T-helper 22 cell (primary cell): ENCODE results near the gene HOATZ.

ENCODE experiments used
- DNase-seq: peaks from one replicate; pipeline ENCODE4 v3.0.0-alpha.2; 2020; ENCODE audit warnings: low read depth

The HOATZ gene

DNA sequence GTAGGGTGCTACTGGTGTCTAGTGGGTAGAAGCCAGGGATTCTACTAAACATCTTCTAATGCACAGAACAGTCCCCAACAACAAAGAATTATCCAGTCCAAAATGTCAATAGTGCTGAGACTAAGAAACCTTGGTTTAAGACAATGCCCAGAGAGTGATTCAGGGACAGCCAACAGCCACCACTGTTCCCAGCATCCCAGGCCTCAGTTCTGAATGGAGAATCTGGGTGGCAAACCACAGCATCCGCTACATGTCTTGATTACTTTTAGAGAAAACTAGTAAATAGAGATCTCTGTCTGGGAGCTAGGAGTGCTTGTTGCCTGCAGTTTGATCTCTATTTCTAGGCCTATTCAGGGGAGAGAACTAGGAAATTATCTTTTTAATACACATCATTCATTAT, 66.8 kb downstream of the HOATZ start:
- DNase-seq: no peak

DNA sequence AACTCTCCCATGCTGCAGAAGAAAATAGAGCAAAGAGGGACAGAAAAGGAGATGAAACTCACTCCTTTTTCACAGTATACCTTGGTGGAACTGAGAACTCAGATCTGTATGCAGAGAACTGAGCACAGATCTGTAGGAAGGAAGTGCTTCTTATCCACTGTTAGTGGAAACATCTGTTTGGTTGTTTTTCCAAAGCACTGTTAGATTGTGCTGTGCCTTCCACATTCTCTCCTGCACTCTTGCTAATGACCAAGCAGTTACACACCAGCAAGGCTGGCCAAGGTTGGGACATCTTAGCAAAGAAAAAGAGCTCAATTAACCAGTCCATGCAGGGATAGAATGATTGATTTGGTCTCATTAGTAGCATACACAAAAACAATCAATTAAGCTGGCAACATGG, 67.6 kb downstream of the HOATZ start:
- no peak for DNase-seq

GRCh38 chr11:111582881-111583280, 68.3 kb downstream of the HOATZ start:
- DNase-seq: no peak

DNA sequence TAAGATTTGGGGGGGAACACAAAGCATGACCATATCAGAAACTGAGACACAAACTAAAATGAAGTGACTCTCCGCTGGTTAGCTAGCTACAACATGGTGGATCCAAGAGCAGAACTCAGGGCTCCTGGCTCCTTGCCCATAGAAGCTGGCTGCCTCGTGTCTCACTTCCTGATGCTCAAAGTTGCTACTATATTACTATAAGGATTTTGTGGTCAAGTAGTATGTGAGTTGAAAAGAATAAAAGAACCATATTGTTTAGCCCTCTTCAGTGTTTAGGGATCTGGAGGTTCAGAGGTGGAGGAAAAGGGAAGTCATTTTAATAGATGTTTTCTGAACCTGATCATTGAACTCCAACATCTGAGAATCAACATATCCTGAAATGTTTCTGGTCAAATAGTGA, 70.8 kb downstream of the HOATZ start:
- no peak for DNase-seq

- peak; percentile 11 for DNase-seq
Measured at GRCh38 chr11:111586388-111586831, 71.8 kb downstream of the HOATZ start.
